ENCODE results near the gene SAC3D1.

Gene SAC3D1

DNA sequence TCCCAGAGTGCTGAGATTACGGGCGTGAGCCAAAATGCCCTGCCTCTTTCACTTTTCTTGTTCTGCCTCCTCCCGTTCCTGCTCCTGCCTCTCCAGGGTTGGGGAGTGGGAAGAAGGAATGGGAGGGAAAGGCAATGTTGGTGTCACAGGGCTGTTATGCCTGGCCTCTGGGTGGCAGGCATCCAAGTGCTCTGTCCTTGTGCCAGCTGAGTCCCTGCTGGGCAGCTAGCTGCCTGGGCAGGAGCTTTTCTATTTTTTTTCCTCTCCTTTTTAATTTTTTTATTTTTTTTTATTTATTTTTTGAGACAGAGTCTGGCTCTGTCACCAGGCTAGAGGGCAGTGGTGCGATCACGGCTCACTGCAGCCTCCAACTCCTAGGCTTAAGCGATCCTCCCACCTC lies 4.1 kb upstream of the SAC3D1 start:
- Histone ChIP-seq H3K79me2 (ENCODE audit: insufficient read depth, low read length) (peaks cover 4% of the 10 kb centered on the region; the same call in 1 of the 2 replicates), H3F3A (ENCODE audit: insufficient read depth) (peaks cover 6% of the 10 kb centered on the region), H3K27ac (ENCODE audit: low read depth, low read length) (no peak overlapping the region), H3K9me2 (replicated peaks; ENCODE audit: insufficient read depth, low read length) (no peaks in the 10 kb centered on the region), H3K27me3 (ENCODE audit: low read length) (no peaks in the 10 kb centered on the region), H4K20me1 (ENCODE audit: low read depth, low read length) (no peaks in the 10 kb centered on the region), H3K4me2 (ENCODE audit: low read depth, low read length, poor library complexity, severe bottlenecking) (no peak overlapping the region), H3K9me3 (ENCODE audit: insufficient read depth, low read length) (no peaks in the 10 kb centered on the region), H2AFZ (ENCODE audit: low read depth, low read length, severe bottlenecking) (no peak overlapping the region), H3K36me3 (ENCODE audit: low read length) (no peaks in the 10 kb centered on the region), H3K4me3 (ENCODE audit: insufficient read depth, low read length, poor library complexity, severe bottlenecking) (no peak overlapping the region), H3K9ac (ENCODE audit: low read length) (no peak overlapping the region)
- TF ChIP-seq, protein P1, sequence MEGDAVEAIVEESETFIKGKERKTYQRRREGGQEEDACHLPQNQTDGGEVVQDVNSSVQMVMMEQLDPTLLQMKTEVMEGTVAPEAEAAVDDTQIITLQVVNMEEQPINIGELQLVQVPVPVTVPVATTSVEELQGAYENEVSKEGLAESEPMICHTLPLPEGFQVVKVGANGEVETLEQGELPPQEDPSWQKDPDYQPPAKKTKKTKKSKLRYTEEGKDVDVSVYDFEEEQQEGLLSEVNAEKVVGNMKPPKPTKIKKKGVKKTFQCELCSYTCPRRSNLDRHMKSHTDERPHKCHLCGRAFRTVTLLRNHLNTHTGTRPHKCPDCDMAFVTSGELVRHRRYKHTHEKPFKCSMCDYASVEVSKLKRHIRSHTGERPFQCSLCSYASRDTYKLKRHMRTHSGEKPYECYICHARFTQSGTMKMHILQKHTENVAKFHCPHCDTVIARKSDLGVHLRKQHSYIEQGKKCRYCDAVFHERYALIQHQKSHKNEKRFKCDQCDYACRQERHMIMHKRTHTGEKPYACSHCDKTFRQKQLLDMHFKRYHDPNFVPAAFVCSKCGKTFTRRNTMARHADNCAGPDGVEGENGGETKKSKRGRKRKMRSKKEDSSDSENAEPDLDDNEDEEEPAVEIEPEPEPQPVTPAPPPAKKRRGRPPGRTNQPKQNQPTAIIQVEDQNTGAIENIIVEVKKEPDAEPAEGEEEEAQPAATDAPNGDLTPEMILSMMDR (IDR thresholded peaks at IDR 0.05; ENCODE audit: insufficient read depth, low read length, poor library complexity, severe bottlenecking): no peak
- TF ChIP-seq EZH2phosphoT487 (conservative IDR thresholded peaks at IDR 0.05; ENCODE audit: low read length): no peak

DNA sequence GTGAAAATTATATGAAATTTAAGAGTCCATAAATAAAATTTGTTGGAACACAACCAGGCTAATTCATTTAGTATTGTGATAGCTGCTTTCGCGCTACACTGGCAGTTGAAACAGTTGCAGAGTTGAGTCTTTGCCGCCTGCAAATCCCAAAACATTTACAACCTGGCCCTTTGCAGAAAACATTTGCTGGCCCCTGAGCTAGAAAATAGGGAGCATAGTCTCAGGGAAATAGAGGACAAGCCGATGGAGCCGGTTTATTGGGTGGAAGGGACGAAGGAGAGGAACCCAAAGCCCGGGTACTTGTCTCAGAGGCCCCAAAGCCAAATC lies 527 bp upstream of the SAC3D1 start:
- Histone ChIP-seq H3K9me2 (replicated peaks; ENCODE audit: insufficient read depth, low read length) (no peaks in the 10 kb centered on the region), H3K4me3 (ENCODE audit: insufficient read depth, low read length, poor library complexity, severe bottlenecking) (peak overlapping the region; percentile 87), H2AFZ (ENCODE audit: low read depth, low read length, severe bottlenecking) (peak overlapping the region; percentile 59), H3K79me2 (ENCODE audit: insufficient read depth, low read length) (peaks cover 14% of the 10 kb centered on the region; the same call in 1 of the 2 replicates), H3K27ac (ENCODE audit: low read depth, low read length) (peak overlapping the region; percentile 85), H3K4me2 (ENCODE audit: low read depth, low read length, poor library complexity, severe bottlenecking) (peak overlapping the region; percentile 83), H3K27me3 (ENCODE audit: low read length) (no peaks in the 10 kb centered on the region), H3K36me3 (ENCODE audit: low read length) (no peaks in the 10 kb centered on the region), H3F3A (ENCODE audit: insufficient read depth) (peaks cover 6% of the 10 kb centered on the region), H3K9me3 (ENCODE audit: insufficient read depth, low read length) (no peaks in the 10 kb centered on the region), H4K20me1 (ENCODE audit: low read depth, low read length) (no peaks in the 10 kb centered on the region), H3K9ac (ENCODE audit: low read length) (peak overlapping the region; percentile 93)
- no peak for TF ChIP-seq EZH2phosphoT487 (conservative IDR thresholded peaks at IDR 0.05; ENCODE audit: low read length)
- TF ChIP-seq, protein P1 (IDR thresholded peaks at IDR 0.05; ENCODE audit: insufficient read depth, low read length, poor library complexity, severe bottlenecking): no peak

DNA sequence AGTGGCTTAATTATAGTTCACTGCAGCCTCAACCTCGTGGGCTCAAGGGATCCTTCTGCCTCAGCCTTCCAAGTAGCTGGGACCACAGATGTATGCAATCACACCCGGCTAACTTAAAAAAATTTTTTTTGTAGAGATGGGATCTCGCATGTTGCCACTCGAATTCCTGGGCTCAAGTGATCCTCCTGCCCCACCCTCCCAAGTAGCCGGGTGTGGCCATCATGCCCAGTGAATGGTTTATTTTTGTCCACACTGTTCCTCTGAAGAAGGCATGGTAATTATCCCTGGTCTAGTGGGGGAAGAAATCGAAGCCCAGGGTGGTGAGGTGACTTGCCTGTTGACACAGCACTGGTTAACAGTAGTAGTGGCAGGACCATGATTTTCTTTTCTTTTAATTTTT lies 1.9 kb downstream of the SAC3D1 start:
- Histone ChIP-seq H4K20me1 (ENCODE audit: low read depth, low read length) (no peaks in the 10 kb centered on the region), H3K36me3 (ENCODE audit: low read length) (no peaks in the 10 kb centered on the region), H3K27ac (ENCODE audit: low read depth, low read length) (no peak overlapping the region), H3K9me3 (ENCODE audit: insufficient read depth, low read length) (no peaks in the 10 kb centered on the region), H2AFZ (ENCODE audit: low read depth, low read length, severe bottlenecking) (no peak overlapping the region), H3K79me2 (ENCODE audit: insufficient read depth, low read length) (peaks cover 14% of the 10 kb centered on the region; the same call in 1 of the 2 replicates), H3K9ac (ENCODE audit: low read length) (no peak overlapping the region), H3F3A (ENCODE audit: insufficient read depth) (peaks cover 6% of the 10 kb centered on the region), H3K9me2 (replicated peaks; ENCODE audit: insufficient read depth, low read length) (no peaks in the 10 kb centered on the region), H3K27me3 (ENCODE audit: low read length) (no peaks in the 10 kb centered on the region), H3K4me3 (ENCODE audit: insufficient read depth, low read length, poor library complexity, severe bottlenecking) (no peak overlapping the region), H3K4me2 (ENCODE audit: low read depth, low read length, poor library complexity, severe bottlenecking) (peak overlapping the region; percentile 83)
- TF ChIP-seq, protein P1 (IDR thresholded peaks at IDR 0.05; ENCODE audit: insufficient read depth, low read length, poor library complexity, severe bottlenecking): no peak
- TF ChIP-seq EZH2phosphoT487 (conservative IDR thresholded peaks at IDR 0.05; ENCODE audit: low read length): no peak
